GM18499 (cell line): ENCODE measurements around the gene MCRS1.
"Not testable (repeated sequence)": the region's sequence is repeated elsewhere in the genome, so short reads cannot be mapped to it uniquely, and the experiment has no call there.

Source experiments
- ATAC-seq: cut with Tn5 transposase; IDR thresholded peaks from one replicate; pipeline ENCODE4 v1.9.1; 2021; ENCODE audit warnings: moderate number of reproducible peaks; ENCODE audit not compliant: insufficient read depth, unreplicated experiment

Gene MCRS1

DNA sequence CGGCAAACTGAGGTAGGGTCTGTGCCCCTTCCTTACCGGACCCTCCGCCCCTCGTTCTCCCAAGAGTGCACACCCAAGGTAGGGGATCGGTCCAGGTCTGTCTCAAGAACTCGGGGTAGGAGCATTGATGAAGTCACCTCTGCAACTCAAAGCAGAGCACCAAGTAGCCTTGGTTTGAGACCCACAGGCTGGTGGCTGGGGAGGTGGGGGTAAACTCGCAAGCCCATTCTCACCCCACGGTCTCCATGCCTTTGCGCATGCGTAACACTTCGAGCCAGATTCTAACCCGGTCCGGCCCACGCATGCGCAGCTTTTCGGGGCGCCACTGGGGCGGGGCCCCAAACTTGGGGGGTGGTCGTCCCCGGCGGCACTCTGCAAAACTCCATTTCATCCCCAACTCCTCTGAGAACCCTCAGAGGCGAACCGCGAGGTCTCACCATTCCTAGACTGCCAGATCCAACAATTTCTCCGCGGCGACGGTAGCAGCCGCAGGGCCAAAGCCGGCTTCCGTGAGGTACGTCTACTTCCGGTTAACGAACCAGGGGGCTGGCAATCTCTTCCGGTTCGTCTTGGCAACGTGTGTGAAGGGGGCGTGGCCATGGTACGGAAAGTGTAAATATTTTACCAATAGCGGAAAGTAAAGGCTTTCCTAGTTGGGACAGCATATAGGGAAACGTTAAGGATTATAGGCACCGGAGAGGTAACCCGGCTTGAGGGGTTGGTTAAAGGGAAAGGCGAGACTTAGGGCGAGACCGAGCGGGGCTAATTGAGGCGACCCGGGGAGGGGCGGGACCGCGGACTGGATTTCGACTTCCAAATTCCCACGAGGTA is at the start of gene MCRS1:
TSS of gene MCRS1 (minus strand) at position 532 of the 831 bp plus-strand sequence. CDS start 1,411 bp downstream, outside the sequence.
- ATAC-seq = peak; percentile 64

DNA sequence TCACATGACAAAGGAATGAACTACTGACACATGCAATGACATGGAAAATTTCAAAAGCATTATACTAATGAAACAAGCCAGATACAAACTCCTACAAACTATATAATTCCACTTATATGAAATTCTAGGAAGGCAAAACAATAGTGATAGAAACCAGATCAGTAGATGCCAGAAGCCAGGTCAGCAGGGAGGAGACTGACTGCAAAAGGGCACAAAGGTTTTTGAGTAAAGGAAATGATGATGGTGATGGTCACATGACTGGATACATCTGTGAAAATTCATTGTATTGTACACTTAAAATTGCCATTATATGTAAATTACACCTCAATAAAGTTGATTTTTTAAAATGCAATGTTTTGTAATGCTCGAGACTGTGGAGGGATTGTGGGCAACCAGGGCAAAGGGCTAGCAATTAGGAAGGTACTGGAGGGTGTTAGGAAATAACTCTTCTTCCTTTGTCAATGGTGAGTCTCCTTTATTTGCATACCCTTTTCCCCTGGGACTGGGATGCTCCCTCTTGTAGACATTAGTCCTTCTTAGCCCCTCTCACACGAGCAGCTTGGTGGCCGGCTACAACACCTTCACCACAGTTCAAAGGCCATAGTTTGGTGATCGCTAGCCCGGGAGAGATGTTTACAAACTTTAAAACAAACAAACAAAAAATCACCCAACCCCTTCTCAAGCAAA is 48.7 kb upstream of the MCRS1 start:
- no peak for ATAC-seq

DNA sequence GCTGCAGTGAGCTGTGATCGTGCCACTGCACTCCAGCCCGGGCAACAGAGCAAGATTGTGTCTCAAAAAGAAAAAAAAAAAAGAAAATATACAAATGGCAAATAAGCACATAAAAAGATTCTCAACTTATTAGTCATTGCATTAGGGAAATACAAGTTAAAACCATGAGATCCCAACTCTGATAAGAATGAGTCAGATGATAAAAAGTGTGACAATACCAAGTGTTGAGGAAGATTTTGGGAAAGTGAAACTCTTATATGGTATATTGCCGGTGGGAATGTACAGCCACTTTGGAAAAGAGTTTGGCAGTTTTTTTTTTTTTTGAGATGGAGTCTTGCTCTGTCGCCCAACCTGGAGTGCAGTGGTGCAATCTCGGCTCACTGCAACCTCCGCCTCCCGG is 47.8 kb upstream of the MCRS1 start:
- no peak for ATAC-seq

DNA sequence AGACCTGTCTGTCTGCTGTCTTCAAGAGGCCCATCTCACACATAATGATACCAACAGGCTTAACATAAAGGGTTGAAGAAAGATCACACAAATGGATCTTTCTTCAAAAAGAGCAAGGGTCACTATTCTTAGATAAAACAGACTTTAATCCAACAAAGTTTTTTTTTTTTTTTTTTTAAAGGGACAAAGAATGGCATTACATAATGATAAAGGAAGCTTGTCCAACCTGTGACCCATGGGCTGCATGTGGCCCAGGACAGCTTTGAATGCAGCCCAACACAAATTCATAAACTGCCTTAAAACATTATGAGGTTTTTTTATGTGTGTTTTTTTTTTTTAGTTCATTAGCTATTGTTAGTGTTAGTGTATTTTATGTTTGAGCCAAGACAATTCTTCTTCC is 44.3 kb upstream of the MCRS1 start:
- ATAC-seq = no peak

DNA sequence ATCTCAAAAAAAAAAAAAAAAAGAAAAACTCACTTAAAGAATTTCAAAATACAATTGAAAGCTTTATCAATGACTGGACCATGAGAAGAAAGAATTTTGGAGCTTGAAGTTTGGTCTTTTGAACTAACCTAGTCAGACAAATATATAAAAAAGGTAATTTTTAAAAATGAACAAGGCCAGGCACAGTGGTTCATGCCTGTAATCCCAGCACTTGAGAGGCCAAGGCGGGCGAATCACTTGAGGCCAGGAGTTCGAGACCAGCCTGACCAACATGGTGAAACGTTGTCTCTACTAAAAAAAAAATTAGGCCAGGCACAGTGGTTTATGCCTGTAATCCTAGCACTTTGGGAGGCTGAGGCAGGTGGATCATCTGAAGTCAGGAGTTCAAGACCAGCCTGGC is 42.8 kb upstream of the MCRS1 start:
- not testable (repeated sequence) for ATAC-seq

GRCh38 chr12:49609875-49610154 is 41.9 kb upstream of the MCRS1 start:
- ATAC-seq = no peak

DNA sequence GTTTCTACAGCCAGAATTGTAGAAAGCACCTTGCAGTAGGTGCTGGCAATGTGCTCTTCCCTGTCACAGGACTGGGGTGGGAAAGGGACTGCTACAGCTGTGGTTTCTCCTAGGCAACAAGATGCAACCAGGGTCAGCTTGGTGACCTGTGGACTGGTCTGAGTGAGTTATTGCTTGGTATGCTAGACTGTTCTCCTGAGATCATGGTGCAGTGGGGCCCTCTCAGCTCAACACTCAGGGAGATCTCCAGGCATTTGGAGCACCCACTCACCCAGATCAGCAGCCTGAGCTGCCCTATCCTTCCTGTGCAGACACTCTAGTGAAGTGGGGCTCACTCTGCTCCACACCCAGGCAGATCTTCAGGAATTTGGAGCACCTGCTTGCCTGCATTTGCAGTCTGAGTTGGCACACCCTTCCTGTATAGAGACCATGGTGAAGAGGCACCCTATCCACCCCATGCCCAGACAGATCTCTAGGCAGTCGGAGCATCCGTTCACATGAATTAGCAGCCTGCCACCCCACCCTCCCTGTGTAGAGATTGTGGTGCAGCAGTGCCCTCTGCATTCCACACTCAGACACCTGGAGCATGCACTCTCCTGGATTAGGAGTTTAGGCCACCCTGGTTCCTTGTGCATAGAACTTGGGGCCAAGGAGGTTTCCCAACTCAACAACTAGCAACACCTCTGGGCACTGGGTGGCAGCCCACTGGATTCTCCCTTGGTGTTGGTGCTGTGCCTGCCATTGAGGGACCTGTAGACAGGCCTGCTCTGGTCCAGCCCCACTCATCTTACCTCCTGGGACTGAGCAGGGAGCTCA is 41.3 kb upstream of the MCRS1 start:
- no peak for ATAC-seq

GRCh38 chr12:49605539-49605938 is 37.6 kb upstream of the MCRS1 start, which contains the start of gene FAM186B:
Gene FAM186B, minus strand, starts transcription at chr12:49605639. Its CDS starts 162 bp downstream, at chr12:49605477.
- not testable (repeated sequence) for ATAC-seq

- no peak for ATAC-seq
These were observed 36.9 kb upstream of the MCRS1 start for GRCh38 chr12:49604856-49605255.

DNA sequence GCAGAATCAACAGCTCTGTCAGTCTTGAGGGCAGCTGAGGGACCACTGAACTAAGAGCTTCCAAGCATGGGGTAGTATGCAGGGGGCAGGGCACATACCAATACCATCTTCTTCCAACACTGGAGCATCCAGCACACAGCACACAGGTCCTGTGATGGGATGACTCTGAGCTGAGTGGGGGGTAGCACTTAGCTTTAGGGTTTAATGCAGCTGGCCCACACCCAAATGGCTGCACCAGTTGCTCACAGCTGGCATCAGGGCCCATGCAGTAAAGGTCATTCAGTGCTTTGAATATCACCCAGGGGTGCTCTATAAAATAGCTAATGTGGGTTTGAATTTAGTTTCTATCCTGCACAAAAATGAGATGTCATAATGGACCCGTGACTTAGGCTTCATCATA is 35.8 kb upstream of the MCRS1 start:
- ATAC-seq = no peak

- no peak for ATAC-seq
These were observed 32.0 kb upstream of the MCRS1 start for GRCh38 chr12:49599961-49600360.

GRCh38 chr12:49598527-49598926 is 30.6 kb upstream of the MCRS1 start:
- ATAC-seq = no peak

- ATAC-seq = no peak
These were observed 21.0 kb upstream of the MCRS1 start for GRCh38 chr12:49588721-49589516.

GRCh38 chr12:49588281-49588680 is 20.3 kb upstream of the MCRS1 start:
- no peak for ATAC-seq

DNA sequence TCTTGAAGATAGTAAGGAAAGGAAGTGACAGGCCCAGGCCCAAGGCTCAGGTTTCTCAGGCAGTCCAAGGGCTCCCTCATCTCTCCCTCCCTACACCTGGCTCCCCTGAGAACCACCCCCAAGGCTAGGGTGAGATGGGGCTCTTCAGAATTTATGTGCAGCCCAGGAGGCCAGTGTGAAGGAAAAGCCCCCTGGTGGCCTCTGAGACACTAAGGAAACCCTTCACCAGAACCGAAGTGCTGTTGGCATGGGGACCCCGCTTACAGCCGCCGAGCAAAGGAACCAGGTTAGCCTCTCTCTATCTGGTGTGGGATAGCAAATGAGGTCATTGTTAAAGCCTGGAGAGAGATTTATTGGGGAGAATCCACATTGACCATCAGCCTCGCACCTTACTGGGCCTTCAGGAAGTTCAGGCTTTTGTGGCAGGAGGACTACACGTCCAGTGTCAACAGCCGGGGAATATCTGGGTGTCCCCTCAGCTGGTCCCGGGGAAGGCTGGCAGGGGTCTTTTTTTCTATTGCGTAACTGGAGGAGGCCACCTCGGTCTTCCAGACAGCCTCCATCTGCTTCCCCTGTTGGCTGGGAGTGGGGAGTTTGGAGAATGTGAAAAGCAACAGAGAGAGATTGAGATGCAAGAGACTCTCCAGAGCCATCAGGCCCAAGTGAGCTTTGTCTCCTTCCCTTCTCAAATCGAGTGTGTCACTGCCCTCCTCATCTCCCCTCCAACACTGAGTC is 19.4 kb upstream of the MCRS1 start:
- ATAC-seq = no peak

GRCh38 chr12:49585477-49586459 is 17.8 kb upstream of the MCRS1 start:
- ATAC-seq = no peak

DNA sequence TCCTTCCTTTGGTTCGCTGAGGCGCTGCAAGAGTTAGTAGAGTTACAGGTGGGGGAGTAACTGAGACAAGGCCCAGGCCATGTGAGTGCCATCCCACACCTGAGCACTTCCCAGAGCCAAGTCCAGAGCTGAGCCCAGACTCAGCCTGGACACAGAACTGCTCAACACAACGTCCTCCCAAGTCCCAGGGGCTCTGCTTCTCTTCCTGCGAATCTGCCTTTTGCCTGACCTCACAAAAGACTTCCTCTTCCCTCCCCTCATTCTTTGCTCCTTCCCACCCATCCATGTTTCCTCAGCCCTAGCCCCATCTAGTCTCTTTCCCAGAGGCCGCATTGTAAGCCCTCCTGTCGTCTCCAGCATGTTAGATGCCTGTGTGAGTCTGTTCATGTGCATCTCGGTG is 16.6 kb upstream of the MCRS1 start:
- no peak for ATAC-seq

DNA sequence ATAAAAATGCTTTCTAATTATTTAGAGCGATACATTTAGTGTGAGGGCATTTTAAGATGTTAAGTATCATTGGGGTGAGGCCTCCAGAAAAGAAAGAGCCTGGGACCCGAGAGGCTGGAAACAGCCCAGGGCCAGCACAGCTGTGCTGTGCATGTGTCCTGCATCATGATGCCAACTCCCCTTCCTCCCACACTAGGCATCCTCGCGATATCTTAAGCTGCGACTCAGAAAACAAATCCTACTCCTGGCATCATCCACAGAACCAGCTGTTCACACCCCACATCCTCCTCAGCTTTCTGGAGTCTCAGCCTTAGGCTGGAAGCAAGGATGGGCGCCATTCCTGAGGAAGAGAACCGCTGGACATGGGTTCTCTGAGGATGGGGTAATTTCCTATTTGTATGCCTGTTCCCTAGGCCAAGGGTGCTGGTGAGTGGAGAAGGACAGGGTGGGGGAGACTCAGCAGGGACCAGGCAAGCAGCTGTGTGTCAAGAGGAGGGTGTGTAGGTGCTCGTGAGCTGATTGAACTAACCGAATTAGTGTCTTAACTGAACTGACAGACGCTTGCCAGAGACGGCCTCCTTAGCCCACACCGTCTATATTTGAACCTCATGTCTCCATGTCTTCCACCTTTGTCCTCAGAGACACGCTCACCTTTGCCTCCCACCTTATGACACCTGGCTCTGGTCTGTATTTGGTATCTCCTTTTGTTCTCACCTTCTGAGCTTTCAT is 15.6 kb upstream of the MCRS1 start:
- ATAC-seq = no peak
